SK-N-SH treated with all-trans-retinoic acid at 6 μM for 48 hours (cell line): ENCODE data around the gene ETV6.

Experiments
- ARNTL ChIP-seq: fragments of 450-650 bp; formaldehyde crosslinking; IDR thresholded peaks from 2 replicates; pipeline ENCODE4 v1.5.0; 2020; ENCODE audit warnings: low read depth, mild to moderate bottlenecking, moderate library complexity, borderline replicate concordance
- CSRNP3 ChIP-seq: fragments of 250-450 bp; sonication (Bioruptor Pico); IDR thresholded peaks from 2 replicates; pipeline ENCODE4 v1.5.1; 2021; ENCODE audit warnings: mild to moderate bottlenecking, moderate library complexity
- GLIS3 ChIP-seq: fragments of 250-450 bp; sonication (Bioruptor Pico); IDR thresholded peaks from 2 replicates; pipeline ENCODE4 v1.5.0; 2020; ENCODE audit warnings: mild to moderate bottlenecking, moderate library complexity
- OSR1 ChIP-seq: fragments of 250-450 bp; sonication (Bioruptor Pico); IDR thresholded peaks from 2 replicates; pipeline ENCODE4 v1.8.0; 2022; ENCODE audit warnings: moderate library complexity, mild to moderate bottlenecking, inconsistent platforms
- SNAI2 ChIP-seq: fragments of 250-450 bp; sonication (Bioruptor Pico); IDR thresholded peaks from 2 replicates; pipeline ENCODE4 v1.5.0; 2020; ENCODE audit warnings: mild to moderate bottlenecking, moderate library complexity
- TOX ChIP-seq: fragments of 250-450 bp; sonication (Bioruptor Pico); IDR thresholded peaks from 2 replicates; pipeline ENCODE4 v1.8.0; 2021; ENCODE audit warnings: mild to moderate bottlenecking, moderate library complexity, borderline replicate concordance
- ZC3H10 ChIP-seq: fragments of 250-450 bp; sonication (Bioruptor Pico); IDR thresholded peaks from 2 replicates; pipeline ENCODE4 v1.5.1; 2021; ENCODE audit warnings: mild to moderate bottlenecking, moderate library complexity
- ZFP3 ChIP-seq: fragments of 250-450 bp; sonication (Bioruptor Pico); IDR thresholded peaks from 2 replicates; pipeline ENCODE4 v1.5.0; 2020; ENCODE audit warnings: mild to moderate bottlenecking, moderate library complexity
- ZFP30 ChIP-seq: fragments of 450-650 bp; formaldehyde crosslinking; IDR thresholded peaks from 2 replicates; pipeline ENCODE4 v1.5.0; 2022; ENCODE audit warnings: mild to moderate bottlenecking, moderate library complexity
- ZNF565 ChIP-seq: fragments of 450-650 bp; formaldehyde crosslinking; conservative IDR thresholded peaks from 2 replicates; pipeline ENCODE4 v1.5.0; 2020; ENCODE audit warnings: low read depth, mild to moderate bottlenecking, moderate library complexity
- ZNF70 ChIP-seq: fragments of 450-650 bp; formaldehyde crosslinking; IDR thresholded peaks from 2 replicates; pipeline ENCODE4 v1.5.0; 2020; ENCODE audit warnings: mild to moderate bottlenecking, moderate library complexity
- TF ChIP-seq, protein P1 (sequence below): fragments of 250-450 bp; sonication (Bioruptor Pico); IDR thresholded peaks from 2 replicates; pipeline ENCODE4 v1.5.0; 2020; ENCODE audit warnings: mild to moderate bottlenecking, moderate library complexity

DNA sequence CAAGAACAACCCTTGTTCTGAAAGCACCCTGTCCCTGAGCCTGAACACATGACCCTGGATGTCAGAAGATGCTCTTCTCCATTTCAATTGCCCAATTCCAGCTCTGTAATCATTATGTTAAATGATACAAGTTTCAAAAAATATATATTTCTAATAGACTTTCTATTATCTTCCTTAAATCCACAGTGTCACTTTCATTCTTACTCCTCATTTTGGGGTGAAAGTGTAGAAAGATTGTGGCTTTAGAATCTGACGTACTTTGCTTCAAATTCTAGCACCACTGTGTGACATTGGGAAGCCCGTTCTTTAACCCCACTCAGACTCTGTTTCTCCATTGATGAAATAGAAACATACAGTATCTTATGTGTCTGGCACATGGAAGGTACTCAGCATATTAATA lies 83.2 kb downstream of the ETV6 start:
- TF ChIP-seq OSR1 (no peak), ZNF565 (no peak), ARNTL (CRISPR knock-in tag) (no peak), GLIS3 (no peak), TOX (CRISPR knock-in tag) (no peak), ZFP3 (CRISPR knock-in tag) (no peak), ZC3H10 (no peak), ZNF70 (CRISPR knock-in tag) (no peak), SNAI2 (CRISPR knock-in tag) (no peak), CSRNP3 (CRISPR knock-in tag) (no peak), ZFP30 (CRISPR knock-in tag) (no peak)
- TF ChIP-seq, protein P1, sequence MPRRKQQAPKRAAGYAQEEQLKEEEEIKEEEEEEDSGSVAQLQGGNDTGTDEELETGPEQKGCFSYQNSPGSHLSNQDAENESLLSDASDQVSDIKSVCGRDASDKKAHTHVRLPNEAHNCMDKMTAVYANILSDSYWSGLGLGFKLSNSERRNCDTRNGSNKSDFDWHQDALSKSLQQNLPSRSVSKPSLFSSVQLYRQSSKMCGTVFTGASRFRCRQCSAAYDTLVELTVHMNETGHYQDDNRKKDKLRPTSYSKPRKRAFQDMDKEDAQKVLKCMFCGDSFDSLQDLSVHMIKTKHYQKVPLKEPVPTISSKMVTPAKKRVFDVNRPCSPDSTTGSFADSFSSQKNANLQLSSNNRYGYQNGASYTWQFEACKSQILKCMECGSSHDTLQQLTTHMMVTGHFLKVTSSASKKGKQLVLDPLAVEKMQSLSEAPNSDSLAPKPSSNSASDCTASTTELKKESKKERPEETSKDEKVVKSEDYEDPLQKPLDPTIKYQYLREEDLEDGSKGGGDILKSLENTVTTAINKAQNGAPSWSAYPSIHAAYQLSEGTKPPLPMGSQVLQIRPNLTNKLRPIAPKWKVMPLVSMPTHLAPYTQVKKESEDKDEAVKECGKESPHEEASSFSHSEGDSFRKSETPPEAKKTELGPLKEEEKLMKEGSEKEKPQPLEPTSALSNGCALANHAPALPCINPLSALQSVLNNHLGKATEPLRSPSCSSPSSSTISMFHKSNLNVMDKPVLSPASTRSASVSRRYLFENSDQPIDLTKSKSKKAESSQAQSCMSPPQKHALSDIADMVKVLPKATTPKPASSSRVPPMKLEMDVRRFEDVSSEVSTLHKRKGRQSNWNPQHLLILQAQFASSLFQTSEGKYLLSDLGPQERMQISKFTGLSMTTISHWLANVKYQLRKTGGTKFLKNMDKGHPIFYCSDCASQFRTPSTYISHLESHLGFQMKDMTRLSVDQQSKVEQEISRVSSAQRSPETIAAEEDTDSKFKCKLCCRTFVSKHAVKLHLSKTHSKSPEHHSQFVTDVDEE (CRISPR knock-in tag), result no peak
